NCI-H82 (cell line): ENCODE data around the gene BMP2.

Source experiments
- DNase-seq: peaks from one replicate; lab custom pipeline; 2025; lab: John Stamatoyannopoulos, UW

BMP2 gene

GRCh38 chr20:6767536-6768227, at the start of gene BMP2:
Gene BMP2, plus strand, starts transcription at chr20:6767686. Its CDS starts 2,441 bp downstream, at chr20:6770127.
- DNase-seq: peak; percentile 59

DNA sequence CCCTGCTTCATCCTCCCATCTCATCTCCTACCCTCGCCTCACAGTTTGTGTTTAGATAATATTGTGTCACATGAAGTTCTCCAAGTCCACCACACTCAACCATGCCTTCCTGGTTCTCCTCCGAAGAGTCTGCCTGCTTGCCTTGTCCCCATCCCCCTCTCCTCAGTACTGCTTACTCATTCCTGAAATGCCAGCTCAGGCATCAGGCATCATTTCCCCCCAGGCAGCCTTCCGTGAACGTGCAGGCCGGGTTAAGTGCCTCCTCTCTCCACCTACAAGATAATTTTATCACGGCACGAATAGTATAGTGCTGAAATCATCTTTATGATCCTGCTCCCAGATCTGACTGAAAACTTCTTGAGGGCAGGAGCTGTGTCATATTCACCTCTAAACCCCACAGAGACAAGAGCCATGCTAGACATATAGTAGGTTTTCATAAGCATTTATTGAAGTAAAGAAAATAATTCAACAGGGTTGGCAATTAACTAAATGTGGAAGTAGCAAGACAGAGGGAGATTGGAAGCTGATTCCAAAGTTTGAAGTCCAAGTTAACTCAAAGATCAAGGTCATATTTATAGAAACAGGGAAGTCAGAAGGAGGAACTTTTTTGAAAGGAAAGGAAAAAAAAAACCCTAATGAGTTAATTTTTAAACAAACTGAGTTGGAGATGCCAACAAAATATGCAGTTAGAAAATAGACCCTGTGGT, 48.7 kb upstream of the BMP2 start:
- no peak for DNase-seq

DNA sequence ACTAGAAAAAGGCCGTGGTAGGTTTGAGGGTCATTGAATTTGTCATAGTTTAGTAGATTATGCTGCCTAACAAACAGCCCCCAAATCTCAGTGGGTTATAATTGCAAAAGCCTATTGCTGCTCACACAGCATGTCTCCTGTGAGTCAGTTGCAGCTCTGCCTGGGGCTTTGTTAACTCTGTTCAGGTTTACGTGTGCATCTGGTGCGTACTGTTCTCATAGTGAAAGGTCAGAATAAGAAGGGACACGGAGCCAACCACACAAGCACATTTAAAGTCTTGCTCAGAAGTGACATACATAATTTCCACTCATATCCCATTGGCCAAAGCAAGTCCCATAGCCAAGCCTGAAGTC, 48.1 kb upstream of the BMP2 start:
- no peak for DNase-seq

GRCh38 chr20:6726761-6727160, 40.7 kb upstream of the BMP2 start:
- DNase-seq: no peak

GRCh38 chr20:6730672-6731328, 36.7 kb upstream of the BMP2 start:
- no peak for DNase-seq

- no peak for DNase-seq
These were observed 35.5 kb upstream of the BMP2 start for GRCh38 chr20:6732001-6732447.

DNA sequence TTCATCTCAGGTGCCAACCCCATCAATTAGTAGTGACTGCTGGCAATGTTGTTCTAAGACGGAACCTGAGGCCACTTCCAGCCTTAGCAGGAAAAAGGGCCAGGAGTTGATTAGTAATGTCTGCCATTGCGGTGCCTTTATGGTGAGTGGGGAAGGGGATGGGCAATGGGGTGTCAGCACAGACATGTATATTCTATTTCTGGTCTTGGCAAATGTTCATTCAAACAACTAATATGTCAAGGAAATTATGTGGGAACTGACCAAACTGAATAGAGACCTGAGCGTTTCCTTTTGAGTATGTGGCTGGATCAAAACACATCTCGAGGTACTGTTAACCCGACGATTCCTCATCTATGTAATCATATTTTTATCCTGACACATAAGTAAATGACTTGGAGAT, 34.6 kb upstream of the BMP2 start:
- no peak for DNase-seq

DNA sequence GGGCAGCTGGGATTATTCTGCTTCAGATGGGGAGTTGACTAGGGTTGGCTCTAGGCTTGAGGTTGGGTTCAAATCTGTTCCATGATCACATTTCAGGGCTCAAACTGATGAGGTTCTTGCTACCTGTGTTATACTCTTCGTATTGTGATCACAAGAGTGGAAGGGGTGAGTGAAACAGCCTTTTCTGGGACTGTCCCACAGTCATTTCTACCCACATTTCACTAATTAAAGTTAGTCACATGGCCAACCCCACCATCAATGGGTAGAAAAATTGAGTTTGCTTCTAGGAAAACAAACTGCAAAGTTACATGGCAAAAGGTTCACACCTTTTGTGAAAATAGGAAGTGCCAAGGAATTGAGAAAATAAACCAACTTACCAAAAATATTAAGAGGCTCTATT, 33.5 kb upstream of the BMP2 start:
- no peak for DNase-seq

- peak; percentile 63 for DNase-seq
These were observed 31.3 kb upstream of the BMP2 start for GRCh38 chr20:6735942-6736845.

- no peak for DNase-seq
These were observed 28.1 kb upstream of the BMP2 start for GRCh38 chr20:6739406-6739805.

GRCh38 chr20:6740096-6740495, 27.4 kb upstream of the BMP2 start:
- no peak for DNase-seq

- no peak for DNase-seq
These were observed 23.3 kb upstream of the BMP2 start for GRCh38 chr20:6744180-6744579.

DNA sequence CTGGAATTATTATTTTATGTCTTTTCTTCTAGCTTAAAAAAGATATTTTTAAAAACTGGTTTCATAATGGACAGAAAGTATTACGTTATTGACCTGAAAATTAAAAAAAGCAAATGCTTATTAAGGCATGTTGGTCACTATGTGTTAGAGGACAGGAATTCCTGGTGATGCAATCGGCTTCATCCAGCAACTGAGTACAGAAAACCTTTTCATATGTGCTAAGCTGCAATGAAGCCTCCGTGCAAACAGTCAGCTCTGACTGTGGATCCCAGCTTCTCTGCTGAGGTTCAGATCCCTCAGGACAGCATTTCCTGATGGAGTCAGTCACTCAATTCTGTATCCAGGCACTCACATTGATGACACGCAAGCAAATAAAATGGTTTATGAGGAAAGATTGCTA, 22.7 kb upstream of the BMP2 start:
- no peak for DNase-seq

GRCh38 chr20:6746901-6747609, 20.4 kb upstream of the BMP2 start:
- DNase-seq: no peak

- no peak for DNase-seq
These were observed 17.0 kb upstream of the BMP2 start for GRCh38 chr20:6750438-6750837.

GRCh38 chr20:6756693-6757595, 10.5 kb upstream of the BMP2 start:
- no peak for DNase-seq

DNA sequence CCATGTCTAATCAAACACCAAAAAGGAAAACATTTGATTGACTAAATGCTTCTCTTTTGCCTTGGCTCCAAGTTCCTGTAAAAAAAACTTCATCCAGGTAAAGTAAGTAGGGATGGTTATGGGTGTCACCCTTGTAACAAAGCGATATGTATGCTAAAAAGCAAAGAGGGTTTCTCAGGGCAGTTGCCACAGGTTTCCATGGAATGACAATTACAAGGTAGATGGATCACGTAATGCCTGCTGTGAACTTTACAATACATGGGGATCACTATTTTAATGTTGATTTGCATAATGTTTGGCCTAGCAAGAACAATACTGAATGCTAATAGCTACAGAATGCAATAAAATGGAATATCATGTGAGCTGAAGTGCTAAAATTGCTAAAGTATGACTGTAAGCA, 2.9 kb upstream of the BMP2 start:
- DNase-seq: no peak

DNA sequence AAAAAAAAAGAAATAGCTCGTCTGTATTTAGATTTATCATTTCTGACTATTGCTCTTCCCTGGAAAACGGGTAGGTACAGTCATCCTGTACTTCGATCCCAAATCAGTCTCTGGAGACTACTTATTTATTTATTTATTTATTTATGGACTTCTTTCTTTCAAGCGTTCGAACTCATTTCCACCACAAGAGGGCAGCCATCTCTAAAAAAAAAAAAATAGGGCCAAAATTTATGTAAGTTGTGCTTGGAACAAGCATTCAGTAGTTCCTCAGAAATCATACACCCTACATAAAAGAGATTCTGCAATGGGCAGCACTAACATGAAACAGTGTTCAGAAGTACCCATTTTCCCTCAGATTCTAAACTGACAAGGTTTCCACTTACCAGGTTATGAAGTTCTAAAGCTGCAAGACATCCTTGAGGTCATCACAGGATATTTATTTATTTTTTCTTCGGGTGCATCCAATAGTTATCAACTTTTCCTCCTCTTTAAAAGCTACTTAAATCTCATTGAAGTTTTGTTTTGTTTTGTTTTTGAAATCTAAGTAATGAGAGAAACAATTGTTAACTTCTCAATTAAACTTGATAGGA, 1.9 kb upstream of the BMP2 start:
- peak; percentile 58 for DNase-seq

DNA sequence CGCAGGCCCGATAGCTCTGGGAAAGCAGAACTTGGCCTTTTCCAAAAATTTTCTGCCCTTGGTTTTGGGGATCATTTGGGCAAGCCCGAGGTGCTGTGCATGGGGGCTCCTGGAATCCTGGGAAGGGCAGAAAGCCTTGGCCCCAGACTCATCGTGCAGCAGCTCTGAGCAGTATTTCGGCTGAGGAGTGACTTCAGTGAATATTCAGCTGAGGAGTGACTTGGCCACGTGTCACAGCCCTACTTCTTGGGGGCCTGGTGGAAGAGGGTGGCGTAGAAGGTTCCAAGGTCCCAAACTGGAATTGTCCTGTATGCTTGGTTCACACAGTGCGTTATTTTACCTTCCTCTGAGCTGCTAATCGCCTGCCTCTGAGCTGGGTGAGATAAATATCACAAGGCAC, 1.1 kb upstream of the BMP2 start:
- no peak for DNase-seq

GRCh38 chr20:6767126-6767535, 355 bp upstream of the BMP2 start:
- no peak for DNase-seq
